HL-60 (cell line): ENCODE measurements around the gene WDR37.
"Not testable (repeated sequence)": the region's sequence is repeated elsewhere in the genome, so short reads cannot be mapped to it uniquely, and the experiment has no call there.

Experiments used
- CTCF ChIP-seq: IDR thresholded peaks from one replicate; pipeline ENCODE4 v1.5.1; 2011; ENCODE audit warnings: low read length, control low read depth, inconsistent platforms; ENCODE audit not compliant: insufficient read depth
- POLR2AphosphoS5 ChIP-seq: IDR thresholded peaks from 2 replicates; pipeline ENCODE4 v1.6.1; 2012; ENCODE audit warnings: low read depth

- not testable (repeated sequence) for TF ChIP-seq CTCF, POLR2AphosphoS5
Observed at GRCh38 chr10:1158536-1158935, 102.4 kb downstream of the WDR37 start.
